Body of pancreas (tissue), 4 donors: Measurements from ENCODE around the gene ROCK2.

Source experiments
- CTCF ChIP-seq, 7 experiments: fragments of 450-650 bp in 4 of 7; fragments of 200-600 bp in 3 of 7; sonication (generic) in 3 of 7; IDR thresholded peaks; one replicate each; pipeline ENCODE4 v1.5.1; 2016 to 2019; ENCODE audit warnings: antibody characterized with exemption in 7 of 7
- POLR2A ChIP-seq, 3 donors: fragments of 450-650 bp; IDR thresholded peaks; one replicate each; pipeline ENCODE4 v1.6.1; 2016; ENCODE audit warnings: antibody characterized with exemption in 3 of 3, mild to moderate bottlenecking in 2 of 3

GRCh38 chr2:11237122-11237521 lies 107.3 kb downstream of the ROCK2 start:
- TF ChIP-seq CTCF (IDR thresholded peaks at IDR 0.05) (no peak), POLR2A (IDR thresholded peaks at IDR 0.05) (no peak)
